Measurements from ENCODE around the gene TSPAN11. TPM values are rescaled to one million over a fixed set of nuclear protein-coding genes. Genes with fewer than 3 reads are reported as not detected.

The TSPAN11 gene
- total RNA-seq, 2 donors from 2014 or later, result 0.26 to 0.66 TPM

GRCh38 chr12:30991466-30991865 lies 64.9 kb downstream of the TSPAN11 start:
- H3K36me3 ChIP-seq (replicated peaks in 1 of 2; ENCODE audit: insufficient read depth in 1 of 2, low read depth in 2 of 2), result no peaks in the 10 kb centered on the region
- H3K27me3 ChIP-seq, result no peaks in the 10 kb centered on the region
- WGBS, 2 donors, result 86 to 100% methylated on average over 1 to 4 of the region's 4 CpGs
- H3K27ac ChIP-seq, result no peak overlapping the region
- DNase-seq, result no peak
- TF ChIP-seq POLR2A (IDR thresholded peaks at IDR 0.05) (no peak), CTCF (IDR thresholded peaks at IDR 0.05) (no peak)
- peaks cover 20% of the 10 kb centered on the region for H3K4me1 ChIP-seq
- no peaks in the 10 kb centered on the region for H3K9me3 ChIP-seq
- intact Hi-C loops (cut with DNase I), result loop anchor here (10.0 kb wide), 1 partner anchor 147 kb away; no protein-coding TSS in a partner anchor
- no peak overlapping the region for H3K4me3 ChIP-seq
- ATAC-seq, result no peak

- no peak overlapping the region for H3K27ac ChIP-seq
- DNase-seq (no peak), ATAC-seq (no peak)
- WGBS, 2 donors, result 87 to 91% methylated on average over 3 to 4 of the region's 4 CpGs
- no peak for TF ChIP-seq POLR2A (IDR thresholded peaks at IDR 0.05)
- no peak for TF ChIP-seq CTCF (IDR thresholded peaks at IDR 0.05)
- no peak overlapping the region for H3K4me3 ChIP-seq
- H3K36me3 ChIP-seq (replicated peaks in 1 of 2; ENCODE audit: insufficient read depth in 1 of 2, low read depth in 2 of 2), result no peaks in the 10 kb centered on the region
- no peaks in the 10 kb centered on the region for H3K27me3 ChIP-seq
- no peaks in the 10 kb centered on the region for H3K9me3 ChIP-seq
- H3K4me1 ChIP-seq, result peaks cover 20% of the 10 kb centered on the region
- intact Hi-C loops (cut with DNase I), result loop anchor here (10.0 kb wide), 1 partner anchor 148 kb away; no protein-coding TSS in a partner anchor
Observed at GRCh38 chr12:30992381-30992780, 65.8 kb downstream of the TSPAN11 start.

- peaks cover 11% of the 10 kb centered on the region for H3K4me1 ChIP-seq
- H3K36me3 ChIP-seq (replicated peaks in 1 of 2; ENCODE audit: insufficient read depth in 1 of 2, low read depth in 2 of 2), result no peaks in the 10 kb centered on the region
- H3K9me3 ChIP-seq, result no peaks in the 10 kb centered on the region
- intact Hi-C loops (cut with DNase I), result loop anchor here (10.0 kb wide), 1 partner anchor 149 kb away; no protein-coding TSS in a partner anchor
- WGBS, 2 donors, result 79 to 88% methylated on average over 4 of the region's 4 CpGs
- no peak for TF ChIP-seq CTCF (IDR thresholded peaks at IDR 0.05)
- no peak for TF ChIP-seq POLR2A (IDR thresholded peaks at IDR 0.05)
- ATAC-seq (no peak), DNase-seq (no peak)
- no peak overlapping the region for H3K4me3 ChIP-seq
- no peak overlapping the region for H3K27ac ChIP-seq
- no peaks in the 10 kb centered on the region for H3K27me3 ChIP-seq
Observed at GRCh38 chr12:30993766-30994165, 67.2 kb downstream of the TSPAN11 start.

GRCh38 chr12:30994274-30994673 lies 67.7 kb downstream of the TSPAN11 start:
- DNase-seq (no peak), ATAC-seq (no peak)
- WGBS, 2 donors, result 75 to 79% methylated on average over 11 to 13 of the region's 13 CpGs
- H3K27ac ChIP-seq, result no peak overlapping the region
- no peaks in the 10 kb centered on the region for H3K27me3 ChIP-seq
- peaks cover 6% of the 10 kb centered on the region for H3K4me1 ChIP-seq
- H3K4me3 ChIP-seq, result no peak overlapping the region
- TF ChIP-seq POLR2A (IDR thresholded peaks at IDR 0.05), result no peak
- H3K36me3 ChIP-seq (replicated peaks in 1 of 2; ENCODE audit: insufficient read depth in 1 of 2, low read depth in 2 of 2), result no peaks in the 10 kb centered on the region
- H3K9me3 ChIP-seq, result no peaks in the 10 kb centered on the region
- intact Hi-C loops (cut with DNase I), result loop anchor here (10.0 kb wide), 1 partner anchor 149 kb away; no protein-coding TSS in a partner anchor

- 94 to 100% methylated on average over 2 of the region's 2 CpGs for WGBS, 2 donors
Observed at GRCh38 chr12:30996255-30996654, 69.7 kb downstream of the TSPAN11 start.

More at GRCh38 chr12:30996255-30996654, 69.7 kb downstream of the TSPAN11 start:
- TF ChIP-seq CTCF (IDR thresholded peaks at IDR 0.05), result no peak
- no peak for TF ChIP-seq POLR2A (IDR thresholded peaks at IDR 0.05)
- H3K27ac ChIP-seq, result no peak overlapping the region
- ATAC-seq, result no peak
- H3K27me3 ChIP-seq, result no peaks in the 10 kb centered on the region
- intact Hi-C loops (cut with DNase I), result loop anchor here (10.0 kb wide), 1 partner anchor 151 kb away; no protein-coding TSS in a partner anchor
- DNase-seq, result no peak
- H3K4me1 ChIP-seq, result no peaks in the 10 kb centered on the region
- no peaks in the 10 kb centered on the region for H3K36me3 ChIP-seq (replicated peaks in 1 of 2; ENCODE audit: insufficient read depth in 1 of 2, low read depth in 2 of 2)
- H3K9me3 ChIP-seq, result no peaks in the 10 kb centered on the region
- H3K4me3 ChIP-seq, result no peak overlapping the region

All from body of pancreas (tissue), 4 donors.